ENCODE data around the gene ST7. TPM values are rescaled to one million over a fixed set of nuclear protein-coding genes. Genes with fewer than 3 reads are reported as not detected.

ST7 gene
- total RNA-seq, 1 donor from 2014 or later = 17.0 TPM

GRCh38 chr7:117219485-117219884 is 266.2 kb downstream of the ST7 start:
- no peaks in the 10 kb centered on the region for H3K27me3 ChIP-seq (ENCODE audit: control insufficient read depth, insufficient read depth, low read length)
- no peak overlapping the region for H3K4me3 ChIP-seq (ENCODE audit: low read depth, low read length)
- DNase-seq (ENCODE audit: low read depth) = no peak
- TF ChIP-seq CTCF (IDR thresholded peaks at IDR 0.05; ENCODE audit: insufficient read depth, low read length, poor library complexity, severe bottlenecking) = no peak
- no peaks in the 10 kb centered on the region for H3K36me3 ChIP-seq (ENCODE audit: control insufficient read depth, insufficient read depth, low read length)

GRCh38 chr7:117220836-117221235 is 267.5 kb downstream of the ST7 start:
- no peak for TF ChIP-seq CTCF (IDR thresholded peaks at IDR 0.05; ENCODE audit: insufficient read depth, low read length, poor library complexity, severe bottlenecking)
- no peak for DNase-seq (ENCODE audit: low read depth)
- Histone ChIP-seq H3K27me3 (ENCODE audit: control insufficient read depth, insufficient read depth, low read length) (no peaks in the 10 kb centered on the region), H3K4me3 (ENCODE audit: low read depth, low read length) (no peak overlapping the region), H3K36me3 (ENCODE audit: control insufficient read depth, insufficient read depth, low read length) (no peaks in the 10 kb centered on the region)

- no peak for TF ChIP-seq CTCF (IDR thresholded peaks at IDR 0.05; ENCODE audit: insufficient read depth, low read length, poor library complexity, severe bottlenecking)
- H3K36me3 ChIP-seq (ENCODE audit: control insufficient read depth, insufficient read depth, low read length) = no peaks in the 10 kb centered on the region
- no peak for DNase-seq (ENCODE audit: low read depth)
- H3K4me3 ChIP-seq (ENCODE audit: low read depth, low read length) = no peak overlapping the region
- no peaks in the 10 kb centered on the region for H3K27me3 ChIP-seq (ENCODE audit: control insufficient read depth, insufficient read depth, low read length)
Measured at GRCh38 chr7:117225536-117225935, 272.2 kb downstream of the ST7 start.

- no peak for DNase-seq (ENCODE audit: low read depth)
Measured at GRCh38 chr7:117227091-117227490, 273.8 kb downstream of the ST7 start.

GRCh38 chr7:117229350-117229749 is 276.0 kb downstream of the ST7 start:
- Histone ChIP-seq H3K4me3 (ENCODE audit: low read depth, low read length) (no peak overlapping the region), H3K27me3 (ENCODE audit: control insufficient read depth, insufficient read depth, low read length) (no peaks in the 10 kb centered on the region), H3K36me3 (ENCODE audit: control insufficient read depth, insufficient read depth, low read length) (no peaks in the 10 kb centered on the region)
- TF ChIP-seq CTCF (IDR thresholded peaks at IDR 0.05; ENCODE audit: insufficient read depth, low read length, poor library complexity, severe bottlenecking) = no peak
- DNase-seq (ENCODE audit: low read depth) = no peak

More at GRCh38 chr7:117227091-117227490, 273.8 kb downstream of the ST7 start:
- TF ChIP-seq CTCF (IDR thresholded peaks at IDR 0.05; ENCODE audit: insufficient read depth, low read length, poor library complexity, severe bottlenecking) = no peak
- no peak overlapping the region for H3K4me3 ChIP-seq (ENCODE audit: low read depth, low read length)
- H3K27me3 ChIP-seq (ENCODE audit: control insufficient read depth, insufficient read depth, low read length) = no peaks in the 10 kb centered on the region
- no peaks in the 10 kb centered on the region for H3K36me3 ChIP-seq (ENCODE audit: control insufficient read depth, insufficient read depth, low read length)

- no peak overlapping the region for H3K4me3 ChIP-seq (ENCODE audit: low read depth, low read length)
- no peak for DNase-seq (ENCODE audit: low read depth)
- TF ChIP-seq CTCF (IDR thresholded peaks at IDR 0.05; ENCODE audit: insufficient read depth, low read length, poor library complexity, severe bottlenecking) = no peak
- no peaks in the 10 kb centered on the region for H3K36me3 ChIP-seq (ENCODE audit: control insufficient read depth, insufficient read depth, low read length)
- H3K27me3 ChIP-seq (ENCODE audit: control insufficient read depth, insufficient read depth, low read length) = no peaks in the 10 kb centered on the region
Measured at GRCh38 chr7:117230276-117231046, 277.2 kb downstream of the ST7 start.

Measured in kidney epithelial cell (primary cell).